Endothelial cell of hepatic sinusoid (primary cell): ENCODE measurements around the gene KCNN3.

Experiments
- in situ Hi-C: cut with HindIII; loops from 2 replicates; pipeline ENCODE4 v1.10.0; 2017; ENCODE audit warnings: low sequenced_read_pairs

KCNN3 gene

DNA sequence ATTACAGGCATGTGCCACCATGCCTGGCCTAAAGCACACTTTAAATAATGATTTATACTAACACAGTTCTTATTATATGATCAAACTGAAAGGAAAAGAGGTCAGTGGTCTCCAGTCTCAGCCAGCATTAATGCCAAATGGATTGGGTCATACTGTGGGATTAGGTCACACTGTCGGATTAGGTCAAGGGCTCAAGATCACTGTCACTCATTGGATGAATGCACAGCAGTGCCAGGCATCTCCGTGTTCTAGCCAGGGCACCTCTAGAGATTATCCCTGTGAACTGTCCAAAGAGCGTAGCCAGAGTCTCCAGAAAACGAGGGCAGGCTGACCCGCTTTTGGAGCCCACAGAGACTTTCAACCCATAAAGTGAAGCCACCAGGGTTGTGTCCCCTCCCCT is 70.9 kb downstream of the KCNN3 start:
- in situ Hi-C loops, result no loop called here

DNA sequence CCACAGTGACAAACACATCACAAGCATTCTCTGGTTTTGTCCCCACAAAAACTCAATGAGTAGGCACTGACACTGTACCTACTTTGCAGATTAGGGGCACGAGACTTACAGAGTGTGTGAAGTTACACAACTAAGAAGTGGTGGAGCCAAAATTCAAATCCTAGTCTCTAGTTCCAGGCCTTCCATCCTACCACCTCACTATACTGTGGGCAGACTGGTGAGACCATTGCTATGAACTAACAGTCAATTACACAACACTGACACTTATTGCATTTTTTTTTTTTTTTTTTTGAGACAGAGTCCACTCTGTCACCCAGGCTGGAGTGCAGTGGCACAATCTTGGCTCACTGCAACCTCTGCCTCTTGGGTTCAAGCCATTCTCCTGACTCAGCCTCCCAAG is 71.4 kb downstream of the KCNN3 start:
- in situ Hi-C loops, result no loop called here

DNA sequence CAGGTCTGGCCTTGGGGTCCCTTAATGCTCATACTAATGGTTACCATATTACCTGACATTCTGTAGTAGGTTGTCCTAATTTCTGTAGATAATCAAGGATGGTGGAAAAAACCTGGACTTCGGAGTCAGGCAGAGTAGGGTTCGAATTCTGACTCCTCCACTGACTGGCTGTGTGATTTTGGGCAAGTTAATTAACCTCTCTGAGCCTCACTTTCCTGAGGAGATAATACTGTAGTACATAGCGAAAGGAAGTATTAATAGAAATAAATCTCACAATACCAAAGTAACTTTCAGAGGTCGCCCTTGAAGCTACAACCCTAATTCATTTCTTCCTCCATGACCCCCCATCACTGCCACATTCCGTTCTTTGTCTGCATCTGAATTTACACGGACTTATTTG is 72.9 kb downstream of the KCNN3 start:
- in situ Hi-C loops, result no loop called here

DNA sequence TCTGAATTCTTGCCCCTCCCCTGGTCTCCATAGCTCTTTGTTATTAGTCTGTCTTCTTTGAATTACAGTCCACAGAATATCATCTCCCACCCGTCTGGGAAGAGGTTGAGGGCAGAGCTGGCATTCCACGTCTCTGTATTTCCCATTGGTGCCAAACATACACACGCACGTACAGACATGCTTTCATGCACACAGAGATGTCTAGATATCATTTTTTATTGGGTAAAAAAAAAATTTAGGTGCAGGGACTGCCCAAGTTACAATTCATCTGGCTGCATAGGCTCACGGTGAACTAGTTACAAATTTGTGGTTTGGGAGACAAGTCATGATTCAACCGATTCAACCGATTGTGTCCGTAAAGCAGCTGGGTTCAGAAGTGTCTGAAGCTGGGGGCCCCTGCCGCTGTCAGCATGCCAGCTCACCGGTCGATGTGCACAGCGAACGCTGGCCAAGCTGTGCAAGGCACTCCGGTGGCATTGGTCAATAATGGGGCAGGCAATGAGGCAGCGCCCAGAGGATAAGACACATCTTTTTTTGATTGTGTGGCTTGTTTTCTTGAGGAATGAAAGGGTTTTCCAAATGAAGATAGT is 73.7 kb downstream of the KCNN3 start:
- in situ Hi-C loops, result no loop called here

DNA sequence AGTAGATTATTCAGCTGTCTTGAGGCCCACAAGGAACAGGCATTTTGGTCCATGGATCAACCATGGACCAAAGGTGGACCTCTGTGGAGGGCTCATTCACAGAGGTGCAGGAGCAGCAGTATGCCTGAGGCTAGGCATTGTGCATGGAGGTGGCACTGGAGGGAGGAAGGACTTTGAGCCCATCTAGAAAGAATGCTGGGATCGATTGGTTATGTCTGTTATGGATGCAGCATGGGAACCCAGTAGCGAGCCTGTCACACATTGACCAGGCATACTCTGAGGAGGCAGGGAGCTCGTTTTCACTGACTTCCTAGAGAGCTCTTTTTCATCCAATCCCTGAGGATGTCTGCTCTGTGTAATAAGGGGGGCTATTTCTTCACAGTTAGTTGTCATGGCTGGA is 75.5 kb downstream of the KCNN3 start:
- in situ Hi-C loops, result no loop called here

DNA sequence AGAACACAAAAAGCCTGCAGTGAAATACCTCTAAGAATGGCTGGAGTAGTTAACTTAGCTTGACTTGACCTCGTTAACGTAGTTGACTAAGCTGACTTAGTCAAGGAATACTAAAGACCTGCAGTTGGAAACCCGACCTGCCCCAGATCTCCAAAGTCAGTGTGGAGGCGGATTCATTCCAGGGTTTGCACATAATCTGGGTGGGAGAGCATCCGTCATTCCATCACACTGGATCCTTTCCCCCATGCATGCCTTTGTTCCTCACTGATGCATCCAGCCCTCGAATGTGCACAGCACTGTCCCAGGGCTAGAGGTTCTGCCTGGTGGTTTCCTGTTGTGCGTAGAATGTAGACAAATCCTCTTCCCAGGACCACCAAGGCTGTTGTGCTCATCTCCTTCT is 76.4 kb downstream of the KCNN3 start:
- in situ Hi-C loops, result no loop called here

DNA sequence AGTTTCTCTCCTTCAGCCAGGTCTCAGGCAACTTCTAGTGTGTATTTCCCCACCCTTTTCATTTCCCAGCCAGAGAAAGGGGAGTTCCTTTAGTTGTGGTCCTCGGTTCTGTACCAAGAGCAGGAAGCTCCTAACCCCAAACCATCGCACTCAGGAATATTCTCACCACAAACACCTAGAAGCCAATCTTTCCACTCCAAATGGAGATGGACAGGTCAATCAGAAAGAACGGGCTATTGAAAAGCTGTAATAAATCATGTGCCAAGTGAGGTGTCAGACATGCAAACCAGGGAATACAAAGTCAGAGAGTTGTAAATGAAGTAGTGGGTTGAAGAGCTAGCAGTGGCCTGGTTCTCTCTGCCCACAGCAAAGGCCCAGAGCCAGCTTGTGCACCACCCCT is 77.2 kb downstream of the KCNN3 start:
- in situ Hi-C loops, result no loop called here

DNA sequence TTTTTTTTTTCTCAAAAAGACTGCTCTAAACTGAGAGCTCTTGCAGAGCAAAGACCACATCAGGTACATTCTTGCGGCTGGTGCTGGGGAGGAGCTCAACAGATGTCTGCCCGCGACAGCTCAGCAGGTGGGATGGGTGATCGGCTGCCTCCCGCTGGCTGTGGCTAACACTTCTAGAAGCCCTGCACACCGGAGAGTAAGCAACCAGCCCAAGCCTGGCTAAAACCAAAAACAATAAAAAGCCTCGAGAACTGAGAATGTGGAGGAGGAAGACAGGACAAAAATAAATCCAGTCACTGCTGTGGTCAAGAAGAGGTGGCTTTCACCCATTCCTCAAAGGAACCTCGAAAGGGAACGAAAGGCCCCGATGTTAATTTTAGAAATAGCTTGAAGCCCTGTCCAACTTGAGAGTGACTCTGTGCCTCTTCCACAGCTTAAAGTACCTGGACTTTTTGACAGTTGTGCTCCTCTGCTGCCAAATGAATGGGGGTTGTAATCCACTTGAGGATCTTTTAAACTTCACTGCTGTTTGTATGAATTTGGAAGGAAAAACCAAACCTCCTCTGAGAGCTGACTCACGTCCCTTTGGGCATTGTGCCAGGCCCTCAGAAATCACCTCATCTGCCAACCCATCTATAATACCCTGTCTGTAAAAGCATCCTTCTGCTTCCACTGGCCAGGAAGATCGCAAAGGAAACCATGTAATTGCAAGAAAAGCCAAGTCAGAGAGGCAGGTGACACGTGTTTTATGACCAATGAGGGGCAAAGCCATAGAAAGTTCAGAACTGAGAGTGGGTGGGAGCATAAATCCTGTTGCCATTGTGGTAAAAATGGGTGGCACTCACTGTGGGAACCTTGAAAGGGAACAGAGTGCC is 78.6 kb downstream of the KCNN3 start:
- in situ Hi-C loops, result no loop called here

DNA sequence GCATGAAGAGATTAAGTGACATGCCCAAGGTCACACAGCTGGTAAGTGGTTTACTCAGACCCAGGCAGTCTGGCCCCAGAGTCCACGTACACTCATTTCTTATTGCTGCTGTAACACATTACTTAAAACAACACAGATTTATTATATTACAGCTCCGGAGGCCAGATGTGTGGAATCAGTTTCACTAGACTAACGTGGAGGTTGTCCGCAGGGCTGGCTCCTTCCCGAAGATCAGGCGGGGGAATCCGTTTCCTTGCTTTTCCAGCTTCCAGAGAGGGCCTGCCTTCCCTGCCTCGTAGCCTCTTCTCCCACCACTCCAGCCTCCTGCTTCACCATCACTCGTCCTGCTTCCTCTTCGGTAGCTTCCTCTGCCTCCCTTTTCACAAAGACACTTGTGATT is 81.2 kb downstream of the KCNN3 start:
- in situ Hi-C loops, result loop anchor here (10.0 kb wide), 1 partner anchor 126 kb away; no protein-coding TSS in a partner anchor

DNA sequence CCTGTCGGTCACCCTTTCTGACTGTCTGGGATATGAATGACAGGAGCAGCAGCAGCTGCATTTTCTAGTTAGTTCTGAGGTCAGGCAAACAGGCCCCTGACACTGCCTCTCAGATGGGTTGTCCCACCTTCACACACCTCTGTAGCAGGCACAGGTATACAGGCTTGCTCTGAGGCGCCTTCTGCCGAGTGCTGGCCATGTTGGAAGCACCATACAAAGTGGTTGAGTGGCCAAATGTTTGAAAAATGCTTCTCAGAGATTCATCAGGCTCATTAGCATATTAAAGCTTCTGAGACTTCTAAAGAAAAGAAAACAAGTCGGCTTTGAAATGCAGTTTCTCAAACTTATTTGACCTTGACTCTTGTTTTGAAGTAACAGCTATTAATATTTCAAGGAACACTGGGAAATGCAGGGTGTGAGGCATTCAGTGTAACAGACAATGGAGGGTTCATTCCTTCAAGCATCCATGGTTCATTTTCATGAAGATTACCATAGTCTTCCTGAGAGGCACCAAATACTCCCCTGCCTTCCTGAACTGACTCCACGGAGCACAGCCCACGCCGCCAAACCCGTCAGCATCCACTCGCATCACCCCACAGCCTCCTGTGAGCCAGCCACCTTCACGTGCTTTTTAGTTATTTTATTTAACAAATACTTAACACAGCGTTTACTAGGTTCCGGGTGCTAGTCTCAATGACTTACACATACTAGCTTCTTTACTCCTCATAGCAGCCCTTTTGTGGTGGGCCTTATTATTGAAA is 81.8 kb downstream of the KCNN3 start:
- in situ Hi-C loops, result loop anchor here (10.0 kb wide), 1 partner anchor 127 kb away; no protein-coding TSS in a partner anchor

DNA sequence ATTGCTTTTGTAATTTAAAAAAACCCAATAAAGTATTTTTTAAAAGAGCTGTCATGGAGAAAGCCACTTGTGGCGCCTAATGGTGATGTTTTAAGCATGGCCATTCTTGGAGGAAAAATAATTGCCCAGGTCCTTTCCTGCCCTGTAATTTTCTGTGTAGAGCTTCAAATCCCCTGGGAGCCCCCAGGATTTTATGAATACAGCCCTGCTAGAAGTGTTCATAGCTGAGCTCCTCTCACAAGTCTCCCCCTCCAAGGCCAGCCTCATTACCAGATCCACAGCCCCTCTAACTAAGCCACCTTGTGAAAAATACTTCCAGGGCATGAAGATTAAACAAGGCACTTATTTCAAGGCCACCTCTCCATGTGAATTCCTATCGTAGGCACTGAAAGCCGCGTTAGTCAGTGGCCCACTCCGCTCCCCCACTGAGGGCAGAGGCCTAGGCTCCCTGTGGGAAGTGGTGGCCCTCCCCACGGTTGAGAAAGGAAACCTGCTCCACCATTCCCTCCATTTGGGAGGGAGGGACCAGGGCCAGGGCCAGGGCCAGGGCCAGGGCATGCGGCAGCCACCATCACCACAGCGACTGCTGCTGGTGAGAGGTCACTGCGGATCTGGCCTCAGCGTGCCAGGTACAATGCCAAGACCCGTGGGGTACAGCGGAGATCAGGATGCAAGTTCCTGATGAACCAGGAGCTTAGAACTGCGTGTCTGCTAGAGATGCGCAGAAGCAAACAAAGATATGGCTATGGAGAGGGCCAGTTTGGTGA is 83.1 kb downstream of the KCNN3 start:
- in situ Hi-C loops, result loop anchor here (10.0 kb wide), 1 partner anchor 128 kb away; no protein-coding TSS in a partner anchor

DNA sequence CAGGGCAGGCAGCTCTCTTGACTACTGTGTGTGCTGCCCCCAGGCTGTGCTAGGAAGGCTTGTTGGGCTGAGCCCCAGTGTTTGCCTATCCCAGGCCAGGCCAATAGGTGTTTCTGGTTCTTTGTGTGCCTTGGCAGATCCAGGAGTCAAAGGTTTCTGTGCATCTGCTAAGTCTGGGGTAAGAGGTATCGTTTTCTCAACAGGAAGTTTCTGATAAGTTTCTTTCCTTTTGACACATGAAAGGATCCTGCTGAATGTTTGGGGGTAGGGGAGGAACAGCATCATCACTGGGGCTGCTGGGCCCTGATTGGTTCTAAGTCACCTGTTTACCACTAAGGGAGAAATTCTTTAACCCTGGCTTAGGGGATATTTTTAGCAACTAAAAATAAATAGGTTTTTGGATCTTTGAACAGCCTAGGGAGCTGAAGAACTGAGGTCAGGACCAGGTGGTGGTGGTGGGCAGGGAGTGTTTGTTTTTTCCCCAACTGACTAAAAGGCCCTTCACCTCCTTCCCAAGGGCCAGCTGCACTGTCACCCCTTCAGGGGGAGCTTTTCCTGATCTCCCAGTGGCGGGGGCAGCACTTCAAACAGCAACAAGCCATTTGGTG is 85.1 kb downstream of the KCNN3 start:
- in situ Hi-C loops, result loop anchor here (10.0 kb wide), 1 partner anchor 130 kb away; no protein-coding TSS in a partner anchor

DNA sequence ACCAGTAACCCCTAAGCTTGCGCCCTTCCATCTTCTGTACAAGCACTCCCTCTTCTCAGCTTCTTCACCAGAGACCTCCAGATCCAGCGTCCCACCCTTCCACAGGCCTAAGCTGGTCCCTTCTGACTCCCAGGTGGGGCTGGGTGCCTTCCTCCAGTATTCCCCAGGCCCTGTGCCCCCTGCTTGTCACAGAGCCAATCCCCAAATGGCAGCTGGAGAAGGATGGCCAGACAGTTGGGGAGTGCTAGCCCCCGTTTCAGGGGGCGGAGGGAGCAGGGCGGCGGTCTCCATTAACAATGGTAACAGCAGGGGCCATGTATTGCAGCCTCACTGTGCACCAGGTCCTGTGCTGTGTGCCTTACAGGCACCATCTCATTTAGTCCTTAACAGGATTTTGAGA is 85.7 kb downstream of the KCNN3 start:
- in situ Hi-C loops, result loop anchor here (10.0 kb wide), 1 partner anchor 130 kb away; no protein-coding TSS in a partner anchor

DNA sequence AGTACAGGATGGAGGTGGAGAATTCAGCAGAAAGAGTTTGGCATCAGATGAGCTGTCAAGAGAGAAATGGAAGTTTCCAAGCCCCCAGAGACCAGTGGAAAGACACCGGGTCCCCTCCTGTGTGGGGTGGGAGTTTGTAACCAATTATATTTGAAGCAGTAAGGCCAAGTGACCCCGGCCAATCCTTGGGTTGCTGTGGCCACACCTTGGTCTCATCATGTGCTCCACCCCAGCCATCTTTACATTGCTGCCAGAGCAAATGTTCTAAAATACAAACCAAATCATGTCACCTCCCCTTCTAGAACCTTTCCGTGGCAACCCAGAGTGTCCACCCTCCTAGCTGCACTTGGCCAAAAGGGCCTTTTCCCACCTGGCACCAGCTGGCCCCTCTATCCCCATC is 86.1 kb downstream of the KCNN3 start:
- in situ Hi-C loops, result loop anchor here (10.0 kb wide), 1 partner anchor 131 kb away; no protein-coding TSS in a partner anchor

DNA sequence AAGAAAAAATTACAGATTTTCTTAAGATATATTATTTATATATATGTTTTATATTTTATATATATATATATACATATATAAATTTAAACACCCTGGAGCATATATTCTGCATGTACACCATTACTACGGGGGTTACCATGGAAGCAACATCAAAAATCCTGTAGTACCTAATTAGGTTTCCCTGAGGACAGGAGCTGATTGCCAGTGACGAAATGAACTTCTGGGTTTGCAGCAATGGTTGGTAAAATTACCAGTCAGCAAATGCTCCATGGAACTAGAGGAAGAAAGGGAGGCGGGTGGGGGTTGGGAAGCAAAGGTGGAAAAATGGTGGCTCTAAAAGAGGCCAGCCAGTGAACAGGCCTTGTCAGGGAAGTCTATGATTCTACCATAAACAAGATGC is 89.5 kb downstream of the KCNN3 start:
- in situ Hi-C loops, result loop anchor here (10.0 kb wide), 1 partner anchor 134 kb away; no protein-coding TSS in a partner anchor

DNA sequence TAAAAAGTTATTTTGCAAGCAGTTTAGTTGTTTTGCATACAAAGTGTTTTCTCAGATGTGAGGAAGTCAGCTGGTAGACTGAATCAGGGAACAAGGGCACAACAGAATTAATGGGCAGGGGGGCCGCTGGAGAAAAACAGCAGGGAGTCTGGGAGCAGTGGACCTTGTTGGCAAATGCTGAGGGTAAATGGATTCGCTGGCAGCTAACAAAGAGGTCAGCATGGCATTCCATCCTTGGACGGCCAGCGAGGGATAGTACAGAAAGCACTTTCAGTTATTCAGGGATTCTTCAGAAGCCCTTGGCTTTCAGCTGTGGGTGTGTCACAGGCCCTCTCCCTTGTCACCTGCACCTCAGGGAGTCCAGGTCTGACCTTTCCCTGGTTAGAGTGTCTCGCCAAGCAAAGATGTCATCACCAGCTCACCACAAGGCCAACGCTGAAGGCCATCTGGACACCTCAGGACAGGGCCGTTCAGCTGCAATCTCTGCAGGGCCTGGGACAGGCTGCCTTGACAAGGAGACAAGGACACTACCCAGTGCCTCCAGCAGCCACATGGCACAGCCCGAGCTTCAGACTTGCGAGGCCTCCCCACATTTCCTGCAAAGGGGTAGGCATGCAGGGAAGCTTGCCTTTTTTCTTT is 90.4 kb downstream of the KCNN3 start:
- in situ Hi-C loops, result loop anchor here (5.0 to 10.0 kb wide), 2 partner anchors 48 to 135 kb away; no protein-coding TSS in a partner anchor

DNA sequence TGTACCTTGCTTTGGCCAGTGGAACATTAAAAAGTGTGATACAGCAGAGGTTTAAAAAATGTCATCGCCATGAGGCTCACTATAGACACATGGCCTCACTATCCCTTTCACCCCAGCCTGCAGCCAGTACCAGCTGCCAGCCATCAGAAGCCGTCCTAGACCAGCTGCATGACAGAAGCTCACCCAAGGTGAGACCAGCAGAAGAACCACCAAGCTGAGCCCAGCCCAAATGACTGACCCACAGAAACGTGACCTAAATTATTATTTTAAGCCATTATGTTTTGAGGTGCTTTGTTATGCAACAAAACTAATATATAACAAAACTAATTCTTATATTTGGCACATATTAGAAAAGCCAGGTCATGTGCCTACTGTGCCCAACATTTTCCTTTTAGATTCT is 91.1 kb downstream of the KCNN3 start:
- in situ Hi-C loops, result loop anchor here (5.0 kb wide), 1 partner anchor 48 kb away; no protein-coding TSS in a partner anchor

DNA sequence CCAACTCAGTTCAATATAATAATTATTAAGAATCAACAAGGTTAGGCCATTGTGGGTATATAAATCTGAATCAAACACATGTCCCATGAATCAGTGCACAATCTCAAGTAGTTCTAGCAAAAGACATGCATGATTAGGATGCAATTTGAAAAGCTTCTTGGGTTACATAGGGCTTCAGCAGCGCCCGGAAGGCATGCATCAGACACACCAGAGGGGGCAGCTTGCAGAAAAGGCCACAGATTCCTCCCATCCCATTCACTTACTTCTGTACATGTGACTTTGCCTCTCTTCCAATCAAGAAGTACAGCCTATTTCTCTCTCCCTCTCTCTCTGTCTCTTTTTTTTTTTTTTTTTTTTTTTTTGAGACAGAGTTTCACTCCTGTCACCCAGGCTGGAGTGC is 91.8 kb downstream of the KCNN3 start:
- in situ Hi-C loops, result loop anchor here (5.0 kb wide), 1 partner anchor 49 kb away; no protein-coding TSS in a partner anchor

DNA sequence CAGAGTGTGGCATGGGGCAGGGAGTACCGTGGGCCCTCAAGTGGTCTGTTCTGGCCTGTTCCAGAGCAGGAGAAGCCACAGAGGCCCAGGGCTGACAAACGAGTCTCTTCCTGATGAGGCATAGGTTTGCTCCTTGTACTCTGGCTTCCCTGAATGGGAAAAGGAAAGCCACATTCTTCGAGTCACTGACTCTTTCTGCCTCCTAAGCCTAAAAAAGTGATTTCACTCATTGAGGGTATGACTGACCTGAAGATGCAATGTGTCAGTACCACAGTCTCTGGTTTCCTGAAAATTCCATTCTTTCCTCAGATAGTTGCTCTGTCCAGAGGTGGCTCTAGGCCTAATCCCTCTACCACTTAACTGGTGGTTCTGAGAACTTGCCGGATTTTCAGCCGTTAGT is 92.3 kb downstream of the KCNN3 start:
- in situ Hi-C loops, result loop anchor here (5.0 kb wide), 1 partner anchor 50 kb away; no protein-coding TSS in a partner anchor
